Left colon (tissue), 2 donors: ENCODE measurements around the gene MRPL49. TPM values are rescaled to one million over a fixed set of nuclear protein-coding genes. Genes with fewer than 3 reads are reported as not detected.
A peak's percentile ranks its signal among the peaks of the same experiment; 100 is the strongest.

Experiments
- ATAC-seq: fragments of 200-7000 bp; cut with Tn5 transposase; one replicate; pipeline ENCODE4 v1.9.1; 2020; ENCODE audit warnings: mild to moderate bottlenecking, moderate library complexity
- DNase-seq, 2 donors: peaks; one replicate each; pipeline ENCODE4 v3.0.0-alpha.2; 2020
- intact Hi-C, 2 donors: fragments of 100-400 bp; cut with DNase I in 1 of 2; cut with micrococcal nuclease in 1 of 2; formaldehyde crosslinking; loops; one replicate each; pipeline versions ENCODE4 v1.11.2 to v1.14.0; 2022; cut with DNase I, micrococcal nuclease
- total RNA-seq, 2 donors: library from RNA; stranded (reverse); fragmentation: NEBNext Ultra II Directional; extraction: Animal tissue kit (Norgen Biotek cat#: 25700); gene quantifications; one replicate each; pipeline ENCODE4 v1.2.1, GENCODE V29; 2021
- donor health status: DM: no; HTN: no; CAD: no.
- donor health status: DM: yes; HTN: yes; CAD: no.

Gene MRPL49
- total RNA-seq, 2 donors from 2014 or later: 47.0 to 54.5 TPM

DNA sequence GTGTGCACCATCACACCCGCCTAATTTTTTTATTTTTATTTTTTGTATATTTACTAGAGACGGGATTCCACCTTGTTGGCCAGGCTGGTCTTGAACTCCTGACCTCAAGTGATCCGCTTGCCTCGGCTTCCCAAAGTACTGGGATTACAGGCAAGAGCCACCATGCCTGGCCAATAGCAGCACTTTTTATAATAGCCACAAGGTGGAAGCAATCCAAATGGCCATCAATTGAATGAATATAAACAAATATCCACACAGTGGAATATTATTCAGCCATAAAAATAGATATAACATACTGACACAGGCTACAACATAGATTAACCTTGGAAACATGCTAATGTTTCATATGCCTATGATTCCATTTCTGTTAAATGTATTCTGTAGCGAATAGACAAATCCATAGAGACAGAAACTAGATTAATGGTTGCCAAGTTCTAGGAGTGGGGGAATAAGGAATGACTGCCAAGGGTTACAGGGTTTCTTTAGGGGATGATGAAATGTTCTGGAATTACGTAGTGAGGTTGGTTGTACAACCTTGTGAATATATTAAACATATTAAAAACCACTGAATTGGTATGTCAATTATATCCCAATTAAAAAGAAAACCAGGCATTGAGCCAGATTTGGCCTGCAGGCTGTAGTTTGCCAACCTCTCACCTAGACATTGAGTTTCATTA lies 21.3 kb upstream of the MRPL49 start:
- intact Hi-C loops: no loop called here
- ATAC-seq (no peak), DNase-seq (no peak)

DNA sequence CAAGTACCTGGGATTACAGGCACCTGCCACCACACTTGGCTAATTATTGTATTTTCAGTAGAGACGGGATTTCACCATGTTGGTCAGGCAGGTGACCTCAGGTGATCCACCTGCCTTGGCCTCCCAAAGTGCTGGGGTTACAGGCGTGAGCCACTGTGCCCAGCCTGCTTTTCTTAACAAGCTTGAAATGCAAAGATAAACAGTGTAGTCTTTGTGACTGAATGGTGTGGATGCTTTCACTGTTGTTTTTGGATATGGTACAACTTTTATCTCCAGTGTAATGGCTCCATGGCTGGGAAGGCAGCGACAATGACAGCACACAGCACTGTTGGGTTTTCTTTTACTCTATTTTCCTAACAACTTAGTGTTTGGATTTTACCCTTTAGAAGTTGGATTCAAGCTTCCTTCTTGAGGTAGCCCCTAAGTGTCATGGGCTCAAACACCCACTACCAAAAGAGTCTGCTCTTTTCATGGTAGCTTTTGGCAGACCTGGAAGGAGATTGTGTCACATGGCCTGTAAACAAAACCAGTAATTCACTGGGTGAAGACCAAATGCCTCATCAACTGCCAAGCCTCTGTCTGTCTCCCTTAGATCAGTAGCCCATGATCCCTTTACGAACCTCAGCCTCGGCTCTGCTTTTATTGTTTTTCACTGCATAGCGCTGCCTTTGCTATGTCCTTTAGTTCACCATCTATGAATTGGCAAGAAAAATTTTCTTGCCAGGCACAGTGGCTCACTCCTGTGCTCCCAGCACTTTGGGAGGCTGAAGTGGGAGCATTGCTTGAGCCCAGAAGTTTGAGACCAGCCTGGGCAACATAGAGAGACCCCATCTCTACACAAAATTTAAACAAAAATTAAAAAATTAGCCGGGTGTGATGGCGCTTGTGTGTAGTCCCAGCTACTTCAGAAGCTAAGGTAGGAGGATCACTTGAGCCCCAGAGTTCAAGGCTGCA lies 19.7 kb upstream of the MRPL49 start:
- no peak for DNase-seq
- intact Hi-C loops: no loop called here
- no peak for ATAC-seq

DNA sequence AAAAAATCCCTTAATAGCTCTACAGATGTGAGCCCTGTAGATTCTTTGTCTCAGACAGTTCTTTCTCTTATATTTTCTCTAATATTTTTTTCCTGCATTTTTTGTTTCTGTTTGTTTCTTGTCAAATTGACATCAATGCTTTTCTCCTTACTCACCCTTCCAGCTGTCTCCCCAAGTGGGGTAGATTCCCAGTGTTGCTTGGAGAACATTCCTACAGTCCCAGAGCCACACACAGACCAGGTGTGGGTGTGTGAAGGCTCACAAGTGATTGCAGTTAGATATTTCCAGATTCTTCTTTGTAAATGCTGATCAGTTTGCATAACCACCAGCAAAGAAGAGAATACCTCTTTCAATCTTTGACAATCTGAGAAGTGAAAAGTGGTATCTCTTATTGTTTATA lies 18.6 kb upstream of the MRPL49 start:
- no peak for DNase-seq
- no peak for ATAC-seq
- intact Hi-C loops: no loop called here

DNA sequence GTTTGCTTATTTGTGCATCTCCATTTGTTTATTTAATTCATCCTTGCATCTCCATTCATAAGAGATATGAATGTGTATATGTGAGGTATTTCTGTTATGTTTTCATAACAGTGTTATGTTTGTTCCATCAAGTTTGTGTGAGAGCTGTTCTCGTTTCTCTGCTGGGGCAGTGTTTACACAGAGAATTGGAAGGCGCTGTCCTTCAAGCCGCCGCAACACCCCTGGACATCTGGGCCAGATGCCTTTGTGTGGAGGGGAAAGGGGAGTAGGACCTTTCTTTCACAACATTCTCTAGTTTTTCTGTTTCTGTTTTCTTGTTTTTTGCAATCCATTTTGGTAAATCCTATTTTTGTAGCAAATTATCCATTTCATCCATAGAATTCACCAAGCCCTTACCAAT lies 17.5 kb upstream of the MRPL49 start:
- intact Hi-C loops: no loop called here
- no peak for DNase-seq
- no peak for ATAC-seq

DNA sequence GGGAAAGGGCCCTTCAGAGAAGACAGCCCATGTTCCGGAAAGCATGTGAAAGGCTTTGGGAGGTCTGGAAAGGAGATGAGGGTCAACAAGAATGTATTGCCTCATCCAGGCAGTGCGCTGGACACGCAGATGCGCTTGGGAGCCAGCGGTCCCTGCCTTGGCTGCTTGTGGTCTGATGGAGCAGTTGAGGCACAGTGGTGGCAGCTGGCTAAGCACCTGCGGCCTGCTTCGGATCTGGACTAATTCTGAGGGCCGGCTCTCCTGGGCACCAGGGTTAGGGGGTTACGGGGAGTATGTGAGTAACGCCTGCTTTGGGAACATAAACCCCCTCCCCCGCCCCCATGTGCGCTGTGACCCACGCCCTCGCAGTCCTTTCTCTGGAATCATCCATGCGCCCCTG lies 15.0 kb upstream of the MRPL49 start:
- no peak for DNase-seq
- no peak for ATAC-seq
- intact Hi-C loops: no loop called here

DNA sequence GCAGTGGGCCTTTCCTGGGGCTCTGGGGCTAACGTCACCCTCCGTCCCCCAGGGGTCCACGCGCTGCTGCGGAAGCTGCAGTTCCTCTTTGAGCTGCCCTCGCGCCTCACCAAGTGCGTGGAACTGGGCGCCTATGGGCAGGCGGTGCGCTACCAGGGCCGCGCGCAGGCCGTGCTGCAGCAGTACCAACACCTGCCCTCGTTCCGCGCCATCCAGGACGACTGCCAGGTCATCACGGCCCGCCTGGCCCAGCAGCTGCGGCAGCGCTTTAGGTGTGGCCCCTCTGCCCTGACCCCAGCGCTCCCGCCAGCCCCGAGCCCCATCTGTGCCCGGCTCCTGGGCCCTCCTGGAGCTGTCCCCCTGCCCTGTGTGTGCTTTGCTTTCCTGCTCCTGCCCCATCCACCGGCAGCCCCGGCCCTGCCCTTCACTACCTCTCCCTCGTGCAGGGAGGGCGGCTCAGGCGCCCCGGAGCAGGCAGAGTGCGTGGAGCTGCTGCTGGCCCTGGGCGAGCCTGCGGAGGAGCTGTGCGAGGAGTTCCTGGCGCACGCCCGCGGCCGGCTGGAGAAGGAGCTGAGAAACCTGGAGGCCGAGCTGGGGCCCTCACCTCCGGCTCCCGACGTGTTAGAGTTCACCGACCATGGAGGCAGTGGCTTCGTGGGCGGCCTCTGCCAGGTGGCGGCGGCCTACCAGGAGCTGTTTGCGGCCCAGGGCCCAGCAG lies 14.2 kb upstream of the MRPL49 start:
- intact Hi-C loops: no loop called here
- DNase-seq (no peak), ATAC-seq (no peak)

DNA sequence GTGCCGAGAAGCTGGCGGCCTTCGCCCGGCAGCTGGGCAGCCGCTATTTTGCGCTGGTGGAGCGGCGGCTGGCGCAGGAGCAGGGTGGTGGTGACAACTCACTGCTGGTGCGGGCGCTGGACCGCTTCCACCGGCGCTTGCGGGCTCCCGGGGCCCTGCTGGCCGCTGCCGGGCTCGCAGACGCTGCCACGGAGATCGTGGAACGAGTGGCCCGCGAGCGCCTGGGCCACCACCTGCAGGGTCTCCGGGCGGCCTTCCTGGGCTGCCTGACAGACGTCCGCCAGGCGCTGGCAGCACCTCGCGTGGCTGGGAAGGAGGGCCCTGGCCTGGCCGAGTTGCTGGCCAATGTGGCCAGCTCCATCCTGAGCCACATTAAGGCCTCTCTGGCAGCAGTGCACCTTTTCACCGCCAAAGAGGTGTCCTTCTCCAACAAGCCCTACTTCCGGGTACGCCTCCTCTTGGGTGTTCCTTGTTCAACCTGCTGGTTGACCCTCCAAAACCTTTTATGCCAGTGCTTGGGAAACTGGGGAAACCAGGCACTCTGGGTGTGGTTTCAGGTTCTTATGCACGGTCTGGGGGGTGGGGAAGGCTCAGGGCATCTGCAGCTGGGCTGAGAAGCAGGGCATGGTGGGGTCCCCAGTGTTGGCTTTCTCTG lies 13.5 kb upstream of the MRPL49 start:
- DNase-seq (no peak), ATAC-seq (no peak)
- intact Hi-C loops: no loop called here

DNA sequence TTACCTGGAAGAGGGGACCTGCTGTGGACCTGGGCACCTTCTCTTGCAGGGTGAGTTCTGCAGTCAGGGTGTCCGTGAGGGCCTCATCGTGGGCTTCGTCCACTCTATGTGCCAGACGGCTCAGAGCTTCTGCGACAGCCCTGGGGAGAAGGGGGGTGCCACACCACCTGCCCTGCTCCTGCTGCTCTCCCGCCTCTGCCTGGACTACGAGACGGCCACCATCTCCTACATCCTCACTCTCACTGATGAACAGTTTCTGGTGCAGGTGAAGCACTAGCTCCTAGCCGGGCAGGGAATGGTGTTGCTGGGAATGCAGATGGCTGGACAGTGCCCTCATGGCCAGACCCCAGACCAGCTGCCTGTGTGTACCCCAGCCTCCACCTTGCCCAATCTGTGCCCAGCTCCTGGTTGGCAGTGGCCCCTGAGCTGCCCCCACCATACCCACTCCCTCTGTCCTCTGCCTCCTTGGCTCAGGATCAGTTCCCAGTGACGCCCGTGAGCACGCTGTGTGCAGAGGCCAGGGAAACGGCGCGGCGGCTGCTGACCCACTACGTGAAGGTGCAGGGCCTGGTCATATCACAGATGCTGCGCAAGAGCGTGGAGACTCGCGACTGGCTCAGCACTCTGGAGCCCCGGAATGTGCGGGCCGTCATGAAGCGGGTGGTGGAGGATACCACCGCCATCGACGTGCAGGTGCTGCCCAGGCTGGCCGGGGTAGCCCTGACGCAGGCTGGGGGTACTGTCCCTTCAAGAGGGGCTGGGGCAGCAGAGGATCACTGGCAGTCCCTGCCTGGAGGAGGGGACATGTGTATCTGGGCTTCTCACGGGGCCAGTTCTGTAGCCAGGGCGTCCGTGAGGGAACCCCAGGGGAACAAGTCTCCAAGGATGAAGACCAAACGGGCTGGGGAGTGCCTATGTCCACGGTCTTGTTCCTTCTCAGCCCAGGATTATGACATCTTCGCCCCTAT lies 12.6 kb upstream of the MRPL49 start:
- intact Hi-C loops: no loop called here
- no peak for ATAC-seq
- no peak for DNase-seq

DNA sequence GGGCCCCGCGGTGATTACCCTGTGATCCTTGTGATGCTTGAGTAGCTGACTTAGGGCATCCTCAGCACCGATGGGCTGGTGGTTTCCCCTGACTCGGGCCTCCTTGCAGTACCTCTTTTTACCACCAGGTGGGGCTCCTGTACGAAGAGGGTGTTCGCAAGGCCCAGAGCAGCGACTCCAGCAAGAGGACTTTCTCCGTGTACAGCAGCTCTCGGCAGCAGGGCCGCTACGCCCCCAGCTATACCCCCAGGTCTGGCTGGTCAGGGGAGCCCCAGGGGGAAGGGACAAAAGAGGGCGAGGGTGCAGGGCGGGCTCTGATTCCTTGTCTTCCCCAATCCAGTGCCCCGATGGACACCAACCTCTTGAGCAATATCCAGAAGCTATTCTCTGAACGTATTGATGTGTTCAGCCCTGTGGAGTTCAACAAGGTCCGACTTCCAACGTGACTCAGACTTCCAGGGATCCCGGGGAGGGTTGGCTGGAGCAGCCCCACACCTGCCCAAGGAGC lies 11.7 kb upstream of the MRPL49 start:
- intact Hi-C loops: no loop called here
- peak; percentile 81 to 94 for DNase-seq
- ATAC-seq: peak; percentile 41

DNA sequence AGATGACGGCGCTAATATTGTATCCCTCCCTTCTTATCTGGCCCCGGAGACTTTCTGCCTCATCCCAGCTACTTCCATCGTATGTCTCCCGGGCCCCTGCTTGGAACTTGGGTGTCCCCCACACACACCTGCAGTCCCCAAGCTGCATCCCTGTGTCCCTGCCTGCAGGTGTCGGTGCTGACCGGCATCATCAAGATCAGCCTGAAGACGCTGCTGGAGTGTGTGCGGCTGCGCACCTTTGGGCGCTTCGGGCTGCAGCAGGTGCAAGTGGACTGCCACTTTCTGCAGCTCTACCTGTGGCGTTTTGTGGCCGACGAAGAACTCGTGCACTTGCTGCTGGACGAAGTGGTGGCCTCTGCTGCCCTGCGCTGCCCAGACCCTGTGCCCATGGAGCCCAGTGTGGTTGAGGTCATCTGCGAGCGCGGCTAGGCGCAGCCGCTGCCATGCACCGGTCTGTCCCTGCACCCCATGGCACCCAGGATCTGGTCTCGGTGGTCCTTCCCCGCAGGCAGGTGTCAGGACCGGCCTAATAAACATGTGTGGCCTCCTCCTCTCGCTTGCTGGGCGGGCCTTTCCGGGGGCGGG lies 10.9 kb upstream of the MRPL49 start:
- ATAC-seq: no peak
- intact Hi-C loops: no loop called here
- no peak for DNase-seq

DNA sequence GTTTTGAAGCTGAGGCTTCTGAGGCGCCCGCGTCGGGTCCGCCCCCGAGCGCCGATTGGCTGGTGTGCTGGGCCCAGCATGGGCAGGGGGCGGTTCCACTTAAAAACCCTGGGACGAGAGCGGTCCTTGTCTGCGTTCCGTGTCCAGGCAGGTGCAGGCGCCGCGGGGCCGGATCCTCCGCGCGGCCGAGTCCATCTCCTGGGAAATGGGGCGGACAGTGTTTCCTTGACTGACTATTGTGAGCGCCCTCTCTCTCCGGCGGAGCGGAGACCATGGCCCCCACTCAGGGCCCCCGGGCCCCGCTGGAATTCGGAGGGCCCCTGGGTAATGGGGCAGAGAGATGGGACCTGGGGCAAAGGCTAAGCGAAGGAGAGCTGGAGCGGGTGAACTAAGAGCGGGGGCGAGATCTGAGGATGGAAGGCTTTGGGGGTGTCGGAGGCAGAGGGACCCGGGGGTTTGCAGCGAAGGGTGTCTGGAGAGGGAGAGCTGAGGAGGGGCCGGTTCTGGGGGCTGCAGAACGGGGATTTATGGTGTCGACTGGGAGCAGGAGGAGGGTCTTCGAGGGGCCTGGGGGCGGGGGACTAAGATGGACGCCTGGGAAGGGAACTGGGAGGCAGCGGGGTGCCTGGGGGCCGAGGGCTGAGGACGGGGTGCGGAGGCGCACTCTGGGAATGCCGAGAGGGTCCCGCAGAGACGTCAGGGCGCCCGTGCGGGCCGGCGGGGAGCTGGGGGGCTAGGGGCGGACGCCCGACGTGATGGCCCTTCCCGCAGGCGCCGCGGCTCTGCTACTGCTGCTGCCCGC lies 10.2 kb upstream of the MRPL49 start, which contains the start of gene TM7SF2:
Gene TM7SF2, plus strand, starts transcription at position 129 of the 802 bp plus-strand sequence. Its CDS starts 144 bp downstream, at position 273.
- peak; percentile 98 to 99 for DNase-seq
- intact Hi-C loops: no loop called here
- peak; percentile 82 for ATAC-seq

DNA sequence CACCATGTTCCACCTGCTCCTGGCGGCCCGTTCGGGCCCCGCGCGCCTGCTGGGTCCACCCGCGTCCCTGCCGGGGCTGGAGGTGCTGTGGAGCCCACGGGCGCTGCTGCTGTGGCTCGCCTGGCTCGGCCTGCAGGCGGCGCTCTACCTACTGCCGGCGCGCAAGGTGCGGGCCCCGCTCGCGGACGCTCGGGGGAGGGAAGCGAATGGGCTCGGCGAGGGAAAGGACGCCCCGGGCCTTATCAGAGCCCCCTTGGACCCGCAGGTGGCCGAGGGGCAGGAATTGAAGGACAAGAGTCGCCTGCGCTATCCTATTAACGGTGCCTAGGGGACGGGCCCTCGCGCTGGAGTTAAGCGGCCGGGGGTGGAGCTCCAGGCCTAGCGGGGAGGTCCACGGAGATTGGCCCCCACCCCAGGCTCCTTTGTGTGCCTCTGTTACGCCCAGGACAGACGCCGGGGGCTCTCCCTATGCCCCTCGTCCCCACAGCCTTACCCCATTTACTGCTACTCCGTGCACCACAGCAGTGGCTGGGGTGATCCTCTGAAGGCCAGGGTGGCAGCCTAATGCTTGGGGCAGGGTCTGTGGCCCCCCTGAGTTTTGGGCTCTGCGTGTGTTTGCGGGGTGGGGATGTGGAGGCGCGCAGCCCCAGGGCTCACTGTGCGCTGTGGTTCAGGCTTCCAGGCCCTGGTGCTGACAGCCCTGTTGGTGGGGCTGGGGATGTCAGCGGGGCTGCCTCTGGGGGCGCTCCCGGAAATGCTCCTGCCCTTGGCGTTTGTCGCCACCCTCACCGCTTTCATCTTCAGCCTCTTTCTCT lies 9.4 kb upstream of the MRPL49 start:
- intact Hi-C loops: no loop called here
- ATAC-seq (peak; percentile 62), DNase-seq (peak; percentile 58 to 84)

DNA sequence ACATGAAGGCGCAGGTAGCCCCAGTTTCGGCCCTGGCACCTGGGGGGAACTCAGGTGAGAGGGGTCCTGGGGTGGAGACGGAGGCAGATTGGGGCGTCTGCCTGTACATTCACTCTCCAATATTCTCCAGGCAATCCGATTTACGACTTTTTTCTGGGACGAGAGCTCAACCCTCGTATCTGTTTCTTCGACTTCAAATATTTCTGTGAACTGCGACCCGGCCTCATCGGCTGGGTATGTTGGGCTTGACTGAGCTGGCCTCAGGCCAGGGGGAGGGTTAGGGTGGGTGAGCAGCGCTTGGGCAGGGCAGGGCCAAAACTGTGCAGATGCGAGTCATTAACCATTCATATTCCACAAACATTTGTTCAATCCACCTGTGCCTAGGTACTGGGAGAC lies 8.8 kb upstream of the MRPL49 start:
- DNase-seq: peak in 1 of 2 donors; percentile 52
- no peak for ATAC-seq
- intact Hi-C loops: no loop called here

DNA sequence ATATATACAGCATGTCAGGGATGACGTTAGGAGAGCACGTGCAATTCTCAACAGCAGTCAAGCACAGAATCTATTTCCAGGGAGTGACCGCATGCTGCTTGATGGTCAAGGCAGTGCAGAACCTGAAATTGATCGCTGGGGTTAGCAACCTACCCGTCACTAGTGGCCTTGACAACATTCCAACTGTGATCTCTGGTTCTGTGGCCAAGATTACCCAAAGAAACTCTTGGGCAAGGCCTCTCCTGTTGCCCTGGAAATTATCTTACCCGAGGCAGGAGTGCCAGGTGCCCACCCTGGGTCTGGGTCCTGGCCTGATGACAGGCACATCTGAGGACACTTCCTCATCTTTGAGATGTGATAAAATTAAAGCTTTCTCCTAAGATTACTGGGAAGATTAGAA lies 8.3 kb upstream of the MRPL49 start:
- intact Hi-C loops: no loop called here
- no peak for ATAC-seq
- DNase-seq: no peak

DNA sequence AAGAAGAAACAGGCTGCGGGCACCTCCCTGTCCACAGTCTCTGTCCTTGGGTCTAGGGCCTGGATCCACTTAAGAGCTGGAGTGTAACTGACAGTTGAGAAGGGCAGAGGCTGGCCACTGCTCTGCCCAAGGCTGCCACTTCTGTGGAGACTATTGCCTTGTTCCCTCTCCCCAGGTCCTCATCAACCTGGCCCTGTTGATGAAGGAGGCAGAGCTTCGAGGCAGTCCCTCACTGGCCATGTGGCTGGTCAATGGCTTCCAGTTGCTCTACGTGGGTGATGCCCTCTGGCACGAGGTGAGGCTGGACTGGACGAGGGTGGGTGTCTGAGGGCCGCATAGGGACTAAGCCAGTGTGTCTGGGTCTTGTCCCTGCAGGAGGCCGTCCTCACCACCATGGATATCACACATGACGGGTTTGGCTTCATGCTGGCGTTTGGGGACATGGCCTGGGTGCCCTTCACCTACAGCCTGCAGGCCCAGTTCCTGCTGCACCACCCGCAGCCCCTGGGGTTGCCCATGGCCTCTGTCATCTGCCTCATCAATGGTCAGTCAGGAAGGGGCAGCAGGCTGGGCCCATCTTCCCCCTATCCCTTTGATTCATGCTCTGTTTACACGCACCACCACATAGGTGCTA lies 7.5 kb upstream of the MRPL49 start:
- intact Hi-C loops: no loop called here
- no peak for ATAC-seq
- DNase-seq: no peak
